ENCODE results near the gene KIF19. TPM values are rescaled to one million over a fixed set of nuclear protein-coding genes. Genes with fewer than 3 reads are reported as not detected.

The KIF19 gene
- total RNA-seq, 2 donors from 2014 or later = 0.56 to 0.95 TPM

- H3K36me3 ChIP-seq = no peaks in the 10 kb centered on the region
- no peak overlapping the region for H3K27ac ChIP-seq
- no peak for DNase-seq (ENCODE audit: low spot score)
- H3K4me1 ChIP-seq (ENCODE audit: control insufficient read depth in 1 of 2, low read depth in 2 of 2) = peaks cover 13 to 30% of the 10 kb centered on the region in 2 donors
- no peak for ATAC-seq (ENCODE audit: insufficient number of reproducible peaks, low FRiP score, low read depth)
- H3K4me3 ChIP-seq = no peak overlapping the region
- H3K27me3 ChIP-seq (replicated peaks; ENCODE audit: insufficient read depth) = no peaks in the 10 kb centered on the region
- TF ChIP-seq CTCF (IDR thresholded peaks at IDR 0.05) = no peak
- no peaks in the 10 kb centered on the region for H3K9me3 ChIP-seq
Measured at GRCh38 chr17:74390680-74391653, 64.9 kb downstream of the KIF19 start.

- TF ChIP-seq CTCF (IDR thresholded peaks at IDR 0.05) = no peak
- ATAC-seq (ENCODE audit: insufficient number of reproducible peaks, low FRiP score, low read depth) = no peak
- no peaks in the 10 kb centered on the region for H3K27me3 ChIP-seq (replicated peaks; ENCODE audit: insufficient read depth)
- no peak for DNase-seq (ENCODE audit: low spot score)
- no peaks in the 10 kb centered on the region for H3K36me3 ChIP-seq
- H3K9me3 ChIP-seq = no peaks in the 10 kb centered on the region
- H3K4me1 ChIP-seq (ENCODE audit: control insufficient read depth in 1 of 2, low read depth in 2 of 2) = peaks cover 13 to 30% of the 10 kb centered on the region in 2 donors
- H3K27ac ChIP-seq = no peak overlapping the region
- no peak overlapping the region for H3K4me3 ChIP-seq
Measured at GRCh38 chr17:74391771-74392170, 65.7 kb downstream of the KIF19 start.

GRCh38 chr17:74392848-74393247 is 66.8 kb downstream of the KIF19 start:
- no peak for DNase-seq (ENCODE audit: low spot score)
- no peak for ATAC-seq (ENCODE audit: insufficient number of reproducible peaks, low FRiP score, low read depth)
- no peaks in the 10 kb centered on the region for H3K36me3 ChIP-seq
- peaks cover 13 to 30% of the 10 kb centered on the region in 2 donors for H3K4me1 ChIP-seq (ENCODE audit: control insufficient read depth in 1 of 2, low read depth in 2 of 2)
- no peak for TF ChIP-seq CTCF (IDR thresholded peaks at IDR 0.05)
- H3K9me3 ChIP-seq = no peaks in the 10 kb centered on the region
- H3K27ac ChIP-seq = peak overlapping the region; percentile 15 to 37
- no peak overlapping the region for H3K4me3 ChIP-seq
- no peaks in the 10 kb centered on the region for H3K27me3 ChIP-seq (replicated peaks; ENCODE audit: insufficient read depth)

GRCh38 chr17:74393346-74393942 is 67.4 kb downstream of the KIF19 start:
- DNase-seq (ENCODE audit: low spot score) (no peak), ATAC-seq (ENCODE audit: insufficient number of reproducible peaks, low FRiP score, low read depth) (no peak)
- Histone ChIP-seq H3K4me1 (ENCODE audit: control insufficient read depth in 1 of 2, low read depth in 2 of 2) (peaks cover 13 to 30% of the 10 kb centered on the region in 2 donors), H3K27ac (peak overlapping the region; percentile 15 to 37), H3K36me3 (no peaks in the 10 kb centered on the region), H3K4me3 (no peak overlapping the region), H3K9me3 (no peaks in the 10 kb centered on the region), H3K27me3 (replicated peaks; ENCODE audit: insufficient read depth) (no peaks in the 10 kb centered on the region)
- TF ChIP-seq CTCF (IDR thresholded peaks at IDR 0.05) = no peak

GRCh38 chr17:74394275-74394950 is 68.4 kb downstream of the KIF19 start:
- no peaks in the 10 kb centered on the region for H3K27me3 ChIP-seq (replicated peaks; ENCODE audit: insufficient read depth)
- H3K4me3 ChIP-seq = no peak overlapping the region
- peaks cover 13 to 30% of the 10 kb centered on the region in 2 donors for H3K4me1 ChIP-seq (ENCODE audit: control insufficient read depth in 1 of 2, low read depth in 2 of 2)
- H3K9me3 ChIP-seq = no peaks in the 10 kb centered on the region
- H3K36me3 ChIP-seq = no peaks in the 10 kb centered on the region
- no peak for DNase-seq (ENCODE audit: low spot score)
- no peak for ATAC-seq (ENCODE audit: insufficient number of reproducible peaks, low FRiP score, low read depth)
- TF ChIP-seq CTCF (IDR thresholded peaks at IDR 0.05) = no peak
- peak overlapping the region; percentile 15 to 37 for H3K27ac ChIP-seq

Data from thoracic aorta (tissue), 2 donors.